HCT116 (cell line): ENCODE results near the gene TPPP2.

Experiments
- CEBPB ChIP-seq: IDR thresholded peaks from 2 replicates; pipeline ENCODE4 v1.6.1; 2012; ENCODE audit warnings: low read depth
- EZH2 ChIP-seq: fragments of 200-600 bp; sonication (generic); IDR thresholded peaks from 2 replicates; pipeline ENCODE4 v1.6.1; 2017; ENCODE audit warnings: antibody characterized with exemption, mixed run types
- FOSL1 ChIP-seq: IDR thresholded peaks from 2 replicates; pipeline ENCODE4 v1.6.1; 2012; ENCODE audit warnings: low read depth
- JUND ChIP-seq: IDR thresholded peaks from 2 replicates; pipeline ENCODE4 v1.6.1; 2012
- MAX ChIP-seq: IDR thresholded peaks from 2 replicates; pipeline ENCODE4 v1.6.1; 2012
- POLR2A ChIP-seq: IDR thresholded peaks from 2 replicates; pipeline ENCODE4 v1.7.0; 2011; ENCODE audit warnings: borderline replicate concordance; ENCODE audit not compliant: insufficient read depth, insufficient read length; ENCODE audit errors: extremely low read depth
- POLR2AphosphoS5 ChIP-seq: IDR thresholded peaks from 2 replicates; pipeline ENCODE4 v1.6.1; 2011; ENCODE audit warnings: mild to moderate bottlenecking, low read depth, low read length, moderate library complexity
- SIN3A ChIP-seq: IDR thresholded peaks from 2 replicates; pipeline ENCODE4 v1.6.1; 2012; ENCODE audit warnings: low read depth
- TF ChIP-seq, protein P1 (sequence below), 3 experiments: fragments of 200-600 bp in 1 of 3; sonication (generic) in 1 of 3; IDR thresholded peaks in 2 of 3; conservative IDR thresholded peaks in 1 of 3; 2 replicates each; pipeline ENCODE4 v1.5.1; 2012 to 2017; ENCODE audit warnings: low read depth in 2 of 3, low read length in 2 of 3, antibody characterized with exemption in 1 of 3, borderline replicate concordance in 1 of 3, control low read depth in 1 of 3, mild to moderate bottlenecking in 1 of 3, mixed read lengths in 1 of 3, mixed run types in 1 of 3, moderate library complexity in 1 of 3; ENCODE audit not compliant: insufficient read depth in 1 of 3
- TF ChIP-seq, protein P2 (sequence below): IDR thresholded peaks from 2 replicates; pipeline ENCODE4 v1.6.1; 2012; ENCODE audit warnings: low read depth
- TF ChIP-seq, protein P3 (sequence below): IDR thresholded peaks from 2 replicates; pipeline ENCODE4 v1.6.1; 2011; ENCODE audit warnings: mild to moderate bottlenecking, low read length, moderate library complexity; ENCODE audit not compliant: insufficient replicate concordance; ENCODE audit errors: extremely low read depth

GRCh38 chr14:21054123-21054767 is 24.2 kb downstream of the TPPP2 start:
- TF ChIP-seq, protein P1, sequence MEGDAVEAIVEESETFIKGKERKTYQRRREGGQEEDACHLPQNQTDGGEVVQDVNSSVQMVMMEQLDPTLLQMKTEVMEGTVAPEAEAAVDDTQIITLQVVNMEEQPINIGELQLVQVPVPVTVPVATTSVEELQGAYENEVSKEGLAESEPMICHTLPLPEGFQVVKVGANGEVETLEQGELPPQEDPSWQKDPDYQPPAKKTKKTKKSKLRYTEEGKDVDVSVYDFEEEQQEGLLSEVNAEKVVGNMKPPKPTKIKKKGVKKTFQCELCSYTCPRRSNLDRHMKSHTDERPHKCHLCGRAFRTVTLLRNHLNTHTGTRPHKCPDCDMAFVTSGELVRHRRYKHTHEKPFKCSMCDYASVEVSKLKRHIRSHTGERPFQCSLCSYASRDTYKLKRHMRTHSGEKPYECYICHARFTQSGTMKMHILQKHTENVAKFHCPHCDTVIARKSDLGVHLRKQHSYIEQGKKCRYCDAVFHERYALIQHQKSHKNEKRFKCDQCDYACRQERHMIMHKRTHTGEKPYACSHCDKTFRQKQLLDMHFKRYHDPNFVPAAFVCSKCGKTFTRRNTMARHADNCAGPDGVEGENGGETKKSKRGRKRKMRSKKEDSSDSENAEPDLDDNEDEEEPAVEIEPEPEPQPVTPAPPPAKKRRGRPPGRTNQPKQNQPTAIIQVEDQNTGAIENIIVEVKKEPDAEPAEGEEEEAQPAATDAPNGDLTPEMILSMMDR (IDR thresholded peaks at IDR 0.05 in 2 of 3, conservative IDR thresholded peaks at IDR 0.05 in 1 of 3; ENCODE audit: borderline replicate concordance in 1 of 3, insufficient read depth in 1 of 3, low read depth in 2 of 3, low read length in 2 of 3) = no peak
- TF ChIP-seq, protein P2, sequence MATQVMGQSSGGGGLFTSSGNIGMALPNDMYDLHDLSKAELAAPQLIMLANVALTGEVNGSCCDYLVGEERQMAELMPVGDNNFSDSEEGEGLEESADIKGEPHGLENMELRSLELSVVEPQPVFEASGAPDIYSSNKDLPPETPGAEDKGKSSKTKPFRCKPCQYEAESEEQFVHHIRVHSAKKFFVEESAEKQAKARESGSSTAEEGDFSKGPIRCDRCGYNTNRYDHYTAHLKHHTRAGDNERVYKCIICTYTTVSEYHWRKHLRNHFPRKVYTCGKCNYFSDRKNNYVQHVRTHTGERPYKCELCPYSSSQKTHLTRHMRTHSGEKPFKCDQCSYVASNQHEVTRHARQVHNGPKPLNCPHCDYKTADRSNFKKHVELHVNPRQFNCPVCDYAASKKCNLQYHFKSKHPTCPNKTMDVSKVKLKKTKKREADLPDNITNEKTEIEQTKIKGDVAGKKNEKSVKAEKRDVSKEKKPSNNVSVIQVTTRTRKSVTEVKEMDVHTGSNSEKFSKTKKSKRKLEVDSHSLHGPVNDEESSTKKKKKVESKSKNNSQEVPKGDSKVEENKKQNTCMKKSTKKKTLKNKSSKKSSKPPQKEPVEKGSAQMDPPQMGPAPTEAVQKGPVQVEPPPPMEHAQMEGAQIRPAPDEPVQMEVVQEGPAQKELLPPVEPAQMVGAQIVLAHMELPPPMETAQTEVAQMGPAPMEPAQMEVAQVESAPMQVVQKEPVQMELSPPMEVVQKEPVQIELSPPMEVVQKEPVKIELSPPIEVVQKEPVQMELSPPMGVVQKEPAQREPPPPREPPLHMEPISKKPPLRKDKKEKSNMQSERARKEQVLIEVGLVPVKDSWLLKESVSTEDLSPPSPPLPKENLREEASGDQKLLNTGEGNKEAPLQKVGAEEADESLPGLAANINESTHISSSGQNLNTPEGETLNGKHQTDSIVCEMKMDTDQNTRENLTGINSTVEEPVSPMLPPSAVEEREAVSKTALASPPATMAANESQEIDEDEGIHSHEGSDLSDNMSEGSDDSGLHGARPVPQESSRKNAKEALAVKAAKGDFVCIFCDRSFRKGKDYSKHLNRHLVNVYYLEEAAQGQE = no peak
- TF ChIP-seq POLR2AphosphoS5 (no peak), POLR2A (no peak), CEBPB (no peak), EZH2 (no peak), MAX (no peak), JUND (no peak), SIN3A (no peak), FOSL1 (no peak)
- TF ChIP-seq, protein P3, sequence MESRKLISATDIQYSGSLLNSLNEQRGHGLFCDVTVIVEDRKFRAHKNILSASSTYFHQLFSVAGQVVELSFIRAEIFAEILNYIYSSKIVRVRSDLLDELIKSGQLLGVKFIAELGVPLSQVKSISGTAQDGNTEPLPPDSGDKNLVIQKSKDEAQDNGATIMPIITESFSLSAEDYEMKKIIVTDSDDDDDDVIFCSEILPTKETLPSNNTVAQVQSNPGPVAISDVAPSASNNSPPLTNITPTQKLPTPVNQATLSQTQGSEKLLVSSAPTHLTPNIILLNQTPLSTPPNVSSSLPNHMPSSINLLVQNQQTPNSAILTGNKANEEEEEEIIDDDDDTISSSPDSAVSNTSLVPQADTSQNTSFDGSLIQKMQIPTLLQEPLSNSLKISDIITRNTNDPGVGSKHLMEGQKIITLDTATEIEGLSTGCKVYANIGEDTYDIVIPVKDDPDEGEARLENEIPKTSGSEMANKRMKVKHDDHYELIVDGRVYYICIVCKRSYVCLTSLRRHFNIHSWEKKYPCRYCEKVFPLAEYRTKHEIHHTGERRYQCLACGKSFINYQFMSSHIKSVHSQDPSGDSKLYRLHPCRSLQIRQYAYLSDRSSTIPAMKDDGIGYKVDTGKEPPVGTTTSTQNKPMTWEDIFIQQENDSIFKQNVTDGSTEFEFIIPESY = no peak
